ENCODE data around the gene PAX3.

- TF ChIP-seq POLR2AphosphoS5 (IDR thresholded peaks at IDR 0.05), result no peak
- no peak for TF ChIP-seq CTCF (IDR thresholded peaks at IDR 0.05)
Measured at GRCh38 chr2:222309361-222309760, 10.6 kb upstream of the PAX3 start.

All from prostate gland (tissue), 2 donors.